ENCODE results near the gene SLC22A23. TPM values are rescaled to one million over a fixed set of nuclear protein-coding genes. Genes with fewer than 3 reads are reported as not detected.

SLC22A23 gene
- total RNA-seq, 1 experiment from 2014 or later = 6.8 TPM

DNA sequence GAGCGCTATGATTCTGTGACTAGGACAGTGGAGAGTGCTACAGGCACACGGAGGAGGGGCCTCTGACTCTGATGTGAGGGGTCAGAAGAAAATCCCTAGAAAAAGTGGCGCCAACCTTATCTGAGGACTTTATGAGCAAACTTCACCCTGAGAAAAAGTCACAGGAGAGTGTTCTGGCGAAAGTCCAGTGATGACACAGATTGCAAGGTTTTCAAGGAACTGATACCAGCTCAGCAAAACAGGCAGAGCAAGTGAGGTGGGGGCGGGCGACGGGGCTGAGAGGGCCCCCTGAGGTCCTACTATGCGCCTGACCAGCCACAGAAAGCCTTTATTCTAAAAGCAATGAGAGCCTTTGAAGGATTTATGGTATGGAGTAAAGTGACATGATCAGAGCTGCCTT lies 73.3 kb downstream of the SLC22A23 start:
- Histone ChIP-seq H3K14ac (ENCODE audit: insufficient read depth, low read length) (no peak overlapping the region), H2BK15ac (ENCODE audit: low read depth, low read length) (no peak overlapping the region), H4K20me1 (ENCODE audit: control insufficient read depth, insufficient read depth, insufficient read length) (no peaks in the 10 kb centered on the region), H3K23ac (ENCODE audit: insufficient read length, low read depth, low read length) (no peak overlapping the region), H3K4me1 (ENCODE audit: insufficient read depth, low read length) (no peaks in the 10 kb centered on the region), H3K27me3 (ENCODE audit: insufficient read depth, low read length) (no peaks in the 10 kb centered on the region), H2BK120ac (ENCODE audit: low read depth, low read length, poor library complexity, severe bottlenecking) (no peak overlapping the region), H3K79me1 (ENCODE audit: insufficient read depth, low read depth, low read length, poor library complexity, severe bottlenecking) (peaks cover 5% of the 10 kb centered on the region), H3K23me2 (ENCODE audit: insufficient read length, low read depth, low read length, poor library complexity, severe bottlenecking) (no peaks in the 10 kb centered on the region), H2AFZ (ENCODE audit: low read length) (no peak overlapping the region), H3K56ac (ENCODE audit: insufficient read length, low read depth, low read length) (no peak overlapping the region), H3K79me2 (ENCODE audit: insufficient read depth, low read length) (no peaks in the 10 kb centered on the region; the same call in 1 of the 2 replicates), H2BK5ac (ENCODE audit: insufficient read length, low read length) (no peak overlapping the region), H4K91ac (ENCODE audit: insufficient read length, low read depth, low read length) (no peak overlapping the region), H2AK5ac (ENCODE audit: insufficient read length, low read length) (no peak overlapping the region), H4K5ac (ENCODE audit: insufficient read length, low read depth, low read length) (no peak overlapping the region), H2BK20ac (ENCODE audit: low read depth, low read length, poor library complexity, severe bottlenecking) (no peak overlapping the region), H3T11ph (ENCODE audit: low read length) (no peak overlapping the region), H3K4ac (ENCODE audit: low read depth, low read length) (no peak overlapping the region), H3K9ac (ENCODE audit: extremely low read depth, insufficient read length, low read length) (no peak overlapping the region), H2BK12ac (ENCODE audit: insufficient read length, low read depth, low read length) (no peak overlapping the region), H4K8ac (replicated peaks; ENCODE audit: insufficient read length, low read depth, low read length) (no peak overlapping the region), H3K27ac (ENCODE audit: insufficient read length, low read depth, low read length) (no peak overlapping the region), H3K4me2 (ENCODE audit: insufficient read depth, insufficient read length, low read length) (no peak overlapping the region), H3K9me3 (ENCODE audit: control insufficient read depth, low read depth, low read length) (no peaks in the 10 kb centered on the region), H3K18ac (ENCODE audit: insufficient read length, low read depth, low read length) (no peak overlapping the region)
- no CpG with 5 or more reads among the region's 8 CpGs for WGBS (ENCODE audit: extremely low coverage, insufficient read length, low lambda C conversion rate)
- peak overlapping the region in 1 of 3 experiments; percentile 32; a peak in 1 of 7 replicates for H3K27ac Mint-ChIP-seq
- no peaks in the 10 kb centered on the region for H3K9me3 Mint-ChIP-seq
- no peak for DNase-seq
- peaks cover 0 to 10% (median 0%) of the 10 kb centered on the region in 3 experiments; a peak in 5 of 7 replicates for H3K36me3 Mint-ChIP-seq (ENCODE audit: insufficient read depth in 1 of 3, low read depth in 3 of 3)
- no peaks in the 10 kb centered on the region for H3K27me3 Mint-ChIP-seq (ENCODE audit: low read depth)
- H3K4me1 Mint-ChIP-seq = peaks cover 12 to 18% of the 10 kb centered on the region in 2 experiments
- no peak overlapping the region for H3K4me3 Mint-ChIP-seq
- TF ChIP-seq, protein P1, sequence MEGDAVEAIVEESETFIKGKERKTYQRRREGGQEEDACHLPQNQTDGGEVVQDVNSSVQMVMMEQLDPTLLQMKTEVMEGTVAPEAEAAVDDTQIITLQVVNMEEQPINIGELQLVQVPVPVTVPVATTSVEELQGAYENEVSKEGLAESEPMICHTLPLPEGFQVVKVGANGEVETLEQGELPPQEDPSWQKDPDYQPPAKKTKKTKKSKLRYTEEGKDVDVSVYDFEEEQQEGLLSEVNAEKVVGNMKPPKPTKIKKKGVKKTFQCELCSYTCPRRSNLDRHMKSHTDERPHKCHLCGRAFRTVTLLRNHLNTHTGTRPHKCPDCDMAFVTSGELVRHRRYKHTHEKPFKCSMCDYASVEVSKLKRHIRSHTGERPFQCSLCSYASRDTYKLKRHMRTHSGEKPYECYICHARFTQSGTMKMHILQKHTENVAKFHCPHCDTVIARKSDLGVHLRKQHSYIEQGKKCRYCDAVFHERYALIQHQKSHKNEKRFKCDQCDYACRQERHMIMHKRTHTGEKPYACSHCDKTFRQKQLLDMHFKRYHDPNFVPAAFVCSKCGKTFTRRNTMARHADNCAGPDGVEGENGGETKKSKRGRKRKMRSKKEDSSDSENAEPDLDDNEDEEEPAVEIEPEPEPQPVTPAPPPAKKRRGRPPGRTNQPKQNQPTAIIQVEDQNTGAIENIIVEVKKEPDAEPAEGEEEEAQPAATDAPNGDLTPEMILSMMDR (conservative IDR thresholded peaks at IDR 0.05) = no peak
